Skin epidermis (tissue), 12 donors: Measurements from ENCODE around the gene GSN.

Experiments used
- H3K27ac ChIP-seq, 21 experiments: fragments of 200-600 bp; sonication (generic) in 11 of 21; one replicate each; pipeline ENCODE4 v1.5.0; 2020; ENCODE audit warnings: mild to moderate bottlenecking in 3 of 21, inconsistent platforms in 2 of 21, moderate library complexity in 2 of 21
- H3K4me3 ChIP-seq, 7 experiments: fragments of 200-600 bp; sonication (generic) in 2 of 7; one replicate each; pipeline ENCODE4 v1.5.0; 2020; ENCODE audit warnings: inconsistent platforms in 2 of 7, mild to moderate bottlenecking in 2 of 7, moderate library complexity in 1 of 7

Gene GSN

DNA sequence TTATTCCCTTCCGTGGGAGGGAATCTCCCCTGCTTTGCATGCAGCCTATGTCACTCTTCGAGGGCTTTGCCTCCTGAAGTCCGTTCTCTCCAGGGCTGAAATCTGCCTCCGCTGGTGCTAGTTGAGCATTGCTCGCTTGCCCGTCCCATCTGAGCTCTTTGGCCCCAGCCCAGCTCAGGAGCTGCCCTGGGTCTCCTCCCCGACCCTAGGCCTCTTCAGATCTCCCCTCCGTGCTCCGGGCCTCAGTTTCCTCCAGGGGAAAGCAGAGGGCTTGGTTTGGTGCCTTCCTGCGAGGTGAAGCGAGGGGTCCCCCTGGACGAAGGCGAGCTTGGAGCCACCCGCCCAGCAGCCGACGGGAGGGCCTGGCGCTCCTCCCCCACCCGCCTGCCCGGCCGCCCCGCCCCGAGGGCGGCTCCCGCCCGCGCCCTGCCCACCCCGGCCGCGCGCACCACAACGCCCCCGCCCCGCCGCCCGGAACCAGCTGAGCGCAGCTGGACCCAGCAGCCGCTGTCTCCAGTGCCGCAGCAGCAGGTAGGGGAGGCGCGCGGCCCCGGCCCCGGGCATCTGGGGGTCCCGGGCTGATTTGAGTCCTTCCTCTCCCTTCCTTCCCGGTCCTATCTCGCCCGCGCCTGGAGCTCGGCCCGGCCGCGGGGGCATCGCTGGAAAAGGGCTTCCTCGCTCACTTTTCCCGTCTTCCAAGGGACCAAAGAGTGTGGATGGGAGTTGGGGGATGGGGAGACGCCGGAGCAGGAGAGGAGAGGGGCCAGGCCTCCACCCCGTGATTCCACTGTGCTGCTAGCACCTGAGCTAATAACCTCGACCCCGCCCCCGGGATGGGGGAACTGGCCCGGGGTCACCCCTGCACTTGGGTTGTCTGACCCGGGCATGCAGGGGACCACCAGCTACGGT, at the start of gene GSN:
Gene GSN, plus strand, starts transcription at position 474 of the 909 bp plus-strand sequence. CDS start 33,810 bp downstream, outside the sequence.
- peak within 1 kb of the TSS; percentile 57 to 94 (median 84) for H3K4me3 ChIP-seq
- H3K27ac ChIP-seq, result peak within 1 kb of the TSS; percentile 36 to 93 (median 87)

DNA sequence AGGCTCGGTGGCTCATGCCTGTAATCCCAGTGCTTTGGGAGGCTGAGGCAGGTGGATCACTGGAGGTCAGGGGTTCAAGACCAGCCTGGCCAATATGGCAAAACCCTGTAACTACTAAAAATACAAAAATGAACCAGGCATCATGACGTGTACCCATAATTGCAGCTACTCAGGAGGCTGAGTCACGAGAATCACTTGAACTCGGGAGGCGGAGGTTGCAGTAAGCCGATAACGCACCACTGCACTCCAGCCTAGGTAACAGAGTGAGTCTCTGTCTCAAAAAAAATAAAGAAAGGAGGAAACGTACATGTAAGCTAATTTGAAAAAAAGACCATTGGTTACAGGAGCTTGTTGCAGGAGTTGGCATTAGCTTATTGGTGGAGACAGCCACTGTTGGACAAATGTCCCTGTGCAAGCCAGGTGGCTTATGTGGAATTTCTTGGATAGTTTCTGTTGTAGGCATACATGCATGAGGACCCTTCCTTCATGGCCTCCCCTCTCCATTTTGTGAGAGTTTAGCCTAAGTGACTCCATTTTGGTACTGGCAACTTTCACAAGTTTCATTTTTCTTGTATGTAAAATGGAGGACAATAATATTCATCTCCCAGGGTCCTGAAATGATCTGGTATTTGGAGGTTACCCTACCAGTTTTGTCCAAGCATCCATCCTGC, 49.5 kb upstream of the GSN start:
- Histone ChIP-seq H3K4me3 (no peak overlapping the region), H3K27ac (no peak overlapping the region)

DNA sequence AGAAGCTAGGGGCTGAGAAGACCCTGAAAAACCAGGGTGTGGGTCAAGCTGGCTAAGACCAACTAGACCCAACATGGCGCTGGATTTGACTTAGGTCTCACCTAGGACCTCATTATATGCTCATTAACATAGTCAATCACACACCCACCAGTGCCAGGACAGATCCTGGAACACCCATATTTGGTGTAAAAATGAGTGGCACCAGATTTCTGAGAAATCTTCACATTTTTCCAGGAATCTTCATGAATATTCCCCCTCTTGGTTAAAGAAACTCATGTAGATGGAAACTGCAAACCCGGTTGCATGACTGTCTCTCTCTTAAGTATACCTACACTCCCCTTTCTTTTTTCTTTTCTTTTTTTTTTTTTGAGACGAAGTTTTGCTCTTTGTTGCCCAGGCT, 48.4 kb upstream of the GSN start:
- H3K4me3 ChIP-seq, result no peak overlapping the region
- peak overlapping the region in 1 of 21 experiments; percentile 67 for H3K27ac ChIP-seq

DNA sequence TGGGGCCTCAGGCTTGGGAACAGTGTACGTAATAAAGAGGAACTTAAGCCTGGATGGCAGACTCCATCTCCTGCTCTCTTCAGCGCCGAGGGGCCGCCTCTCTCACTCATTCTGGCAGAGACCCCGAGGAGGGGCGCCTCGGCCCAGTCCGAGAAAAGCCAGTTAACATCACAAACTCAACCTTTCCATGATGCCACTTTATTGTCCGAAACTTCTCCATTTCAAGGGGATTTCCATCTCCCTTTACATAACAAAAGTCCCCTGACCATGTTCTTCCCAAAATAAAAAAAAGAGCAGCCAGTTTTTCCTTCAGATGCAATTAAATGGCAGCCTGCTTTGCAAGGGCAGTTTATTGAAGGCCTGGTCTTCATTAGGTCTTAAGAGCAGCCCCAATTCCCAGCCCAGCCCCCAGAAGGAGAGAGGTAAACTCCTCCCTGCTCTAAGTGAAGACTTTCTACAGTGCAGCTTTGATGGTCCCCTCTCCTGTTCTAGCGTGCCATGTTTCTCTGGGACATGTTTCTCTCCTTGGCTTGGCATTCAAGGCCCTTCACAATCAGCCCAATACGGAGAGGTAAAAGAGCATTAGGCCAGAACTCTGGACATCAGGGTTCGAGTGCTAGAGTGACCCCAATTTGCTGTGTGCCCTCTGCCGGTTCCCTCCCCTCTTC, 46.8 kb upstream of the GSN start:
- peak overlapping the region in 9 of 21 experiments; percentile 9 to 67 (median 33) for H3K27ac ChIP-seq

DNA sequence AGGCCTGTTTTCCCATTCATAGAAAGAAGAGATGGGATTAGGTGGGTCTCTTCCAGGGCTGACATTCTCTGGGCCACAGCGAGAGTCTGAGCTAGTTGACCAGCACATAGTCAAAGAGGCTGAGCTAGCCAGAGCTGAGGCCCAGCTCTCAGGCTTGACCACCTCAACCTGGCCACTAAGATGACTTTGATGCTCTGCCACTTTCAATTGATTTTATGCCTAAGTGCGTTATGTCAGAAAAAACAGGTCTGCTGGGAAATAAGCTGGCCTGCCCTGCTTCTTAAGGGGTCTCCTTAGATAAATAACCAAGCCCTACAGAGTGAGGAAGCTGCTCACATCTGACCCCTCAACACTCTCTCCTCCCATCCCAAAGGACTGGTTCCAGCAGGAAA, 46.3 kb upstream of the GSN start:
- H3K27ac ChIP-seq, result peak overlapping the region in 8 of 21 experiments; percentile 9 to 67 (median 35)
- H3K4me3 ChIP-seq, result no peak overlapping the region

More for the DNA sequence above, 46.8 kb upstream of the GSN start:
- H3K4me3 ChIP-seq, result no peak overlapping the region

DNA sequence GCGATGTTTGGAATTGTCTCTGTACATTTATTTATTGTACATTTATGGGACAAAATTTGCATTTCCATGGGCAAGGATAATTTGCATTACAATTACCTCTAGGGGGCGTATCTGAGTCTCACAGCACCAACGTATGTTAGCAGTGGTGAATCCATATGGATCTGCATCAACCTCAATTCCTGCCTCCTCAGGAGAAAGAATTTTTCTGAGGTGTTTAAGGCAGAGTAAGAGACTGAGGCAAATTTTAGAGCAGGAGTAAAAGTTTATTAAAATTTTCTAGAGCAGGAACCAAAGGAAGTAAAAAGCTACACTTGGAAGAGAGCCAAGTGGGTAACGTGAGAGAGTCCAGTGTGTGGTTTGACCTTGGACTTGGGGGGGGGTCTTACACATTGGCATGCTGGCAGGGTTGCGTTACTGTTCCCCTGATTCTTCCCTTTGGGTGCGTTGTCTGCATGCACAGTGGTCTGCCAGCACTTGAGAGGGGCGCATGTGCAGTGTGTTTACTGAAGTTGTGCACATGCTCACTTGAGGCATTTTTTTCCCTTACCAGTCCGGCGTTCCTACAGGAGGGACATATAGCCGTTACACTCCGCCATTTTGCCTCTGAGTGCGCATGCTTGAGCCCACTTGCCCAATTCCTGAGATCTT, 45.3 kb upstream of the GSN start:
- Histone ChIP-seq H3K4me3 (no peak overlapping the region), H3K27ac (no peak overlapping the region)

DNA sequence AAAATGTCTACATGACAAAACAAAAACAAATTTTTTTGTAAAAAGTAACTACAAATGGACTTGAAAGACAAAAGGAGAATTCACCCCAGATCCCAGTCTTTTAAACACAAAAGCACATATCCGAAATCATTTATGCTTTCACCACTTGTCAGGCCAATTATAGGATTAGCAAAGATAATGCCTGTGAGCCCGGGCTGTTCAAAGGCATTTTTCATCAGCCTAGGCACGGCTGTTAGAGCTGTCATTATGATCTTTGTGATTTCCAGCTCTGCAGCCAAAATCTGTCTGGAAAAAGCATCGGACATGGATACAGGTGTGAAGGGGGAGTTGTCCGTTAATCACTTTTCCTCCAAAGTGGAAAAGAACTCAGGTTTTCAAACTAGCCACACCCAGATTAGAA, 42.7 kb upstream of the GSN start:
- Histone ChIP-seq H3K27ac (no peak overlapping the region), H3K4me3 (no peak overlapping the region)

DNA sequence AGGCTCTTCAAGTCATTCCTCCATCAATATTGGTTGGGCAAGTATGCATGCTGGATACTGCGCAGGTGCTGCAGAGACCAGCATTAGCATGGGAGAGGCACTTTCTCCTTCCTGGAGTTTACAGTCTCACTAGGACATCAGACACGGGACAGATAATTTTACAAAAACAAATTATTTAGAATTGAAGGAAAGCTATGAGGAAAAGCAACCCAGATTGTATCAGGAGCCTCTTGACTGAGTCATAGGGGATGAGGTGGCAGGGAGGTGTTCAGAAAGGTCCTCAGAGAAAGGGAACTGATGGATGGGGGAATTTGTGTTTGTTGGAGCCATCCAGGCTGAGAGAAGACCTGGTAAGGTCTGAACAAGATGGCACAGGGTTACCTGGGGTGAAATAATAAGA, 41.8 kb upstream of the GSN start:
- no peak overlapping the region for H3K27ac ChIP-seq
- no peak overlapping the region for H3K4me3 ChIP-seq

DNA sequence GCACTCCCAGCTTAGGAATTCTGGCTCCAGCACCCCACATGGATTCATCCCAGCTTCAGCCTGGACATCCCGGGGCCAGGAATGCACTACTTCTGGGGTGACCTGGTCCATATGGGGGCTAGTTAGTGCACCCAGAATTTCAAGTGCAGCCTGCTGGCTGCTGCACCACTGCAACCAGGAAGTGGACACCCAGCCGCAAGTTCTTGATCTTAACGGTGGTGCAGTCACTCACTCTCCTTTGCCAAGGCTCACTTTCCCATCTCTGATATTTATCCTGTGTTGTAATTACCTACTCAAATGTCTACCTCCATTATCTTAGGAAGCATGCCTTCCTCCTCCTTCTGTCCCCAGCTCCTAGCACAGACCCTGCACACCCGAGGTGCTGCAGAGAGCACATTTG, 40.1 kb upstream of the GSN start:
- no peak overlapping the region for H3K4me3 ChIP-seq

DNA sequence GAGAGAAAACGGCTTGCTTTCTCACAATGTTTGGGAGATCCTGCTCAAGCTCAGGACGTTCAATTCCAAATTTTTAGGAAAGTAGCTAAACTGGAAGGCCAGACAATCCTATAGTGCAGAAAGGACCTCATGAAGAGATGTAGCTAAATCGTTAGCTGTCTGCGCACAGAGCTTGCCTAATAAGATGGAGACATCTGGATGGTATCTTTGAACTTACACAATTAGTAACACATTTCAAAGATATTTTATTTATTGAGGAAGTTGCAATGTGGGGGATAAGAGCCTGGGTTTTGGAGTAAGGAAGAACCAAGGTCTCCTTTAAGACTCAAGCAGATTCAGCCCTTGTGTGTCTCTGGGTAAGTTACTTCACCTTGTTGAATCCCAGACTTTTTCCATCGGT, 37.7 kb upstream of the GSN start:
- no peak overlapping the region for H3K27ac ChIP-seq
- H3K4me3 ChIP-seq, result no peak overlapping the region

More for the DNA sequence above, 40.1 kb upstream of the GSN start:
- H3K27ac ChIP-seq, result no peak overlapping the region

DNA sequence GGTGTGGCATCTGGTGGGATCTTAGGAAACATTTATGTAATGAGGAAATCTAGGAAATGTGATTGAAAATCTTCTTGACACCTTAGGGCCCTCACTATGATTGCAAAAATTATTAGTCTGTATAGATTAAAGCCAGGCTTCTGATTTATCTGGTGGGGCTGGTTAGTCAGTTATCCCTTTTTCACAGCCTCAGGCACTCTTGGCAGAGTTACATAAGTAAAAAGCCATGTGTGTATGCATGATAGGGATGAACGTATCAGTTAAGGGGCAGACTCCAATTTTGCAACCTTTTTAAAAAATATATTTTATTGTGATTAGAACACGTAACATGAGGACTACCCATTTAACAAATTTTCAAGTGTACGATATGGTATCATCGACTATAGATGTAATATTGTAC, 35.7 kb upstream of the GSN start:
- H3K4me3 ChIP-seq, result no peak overlapping the region
- H3K27ac ChIP-seq, result no peak overlapping the region

DNA sequence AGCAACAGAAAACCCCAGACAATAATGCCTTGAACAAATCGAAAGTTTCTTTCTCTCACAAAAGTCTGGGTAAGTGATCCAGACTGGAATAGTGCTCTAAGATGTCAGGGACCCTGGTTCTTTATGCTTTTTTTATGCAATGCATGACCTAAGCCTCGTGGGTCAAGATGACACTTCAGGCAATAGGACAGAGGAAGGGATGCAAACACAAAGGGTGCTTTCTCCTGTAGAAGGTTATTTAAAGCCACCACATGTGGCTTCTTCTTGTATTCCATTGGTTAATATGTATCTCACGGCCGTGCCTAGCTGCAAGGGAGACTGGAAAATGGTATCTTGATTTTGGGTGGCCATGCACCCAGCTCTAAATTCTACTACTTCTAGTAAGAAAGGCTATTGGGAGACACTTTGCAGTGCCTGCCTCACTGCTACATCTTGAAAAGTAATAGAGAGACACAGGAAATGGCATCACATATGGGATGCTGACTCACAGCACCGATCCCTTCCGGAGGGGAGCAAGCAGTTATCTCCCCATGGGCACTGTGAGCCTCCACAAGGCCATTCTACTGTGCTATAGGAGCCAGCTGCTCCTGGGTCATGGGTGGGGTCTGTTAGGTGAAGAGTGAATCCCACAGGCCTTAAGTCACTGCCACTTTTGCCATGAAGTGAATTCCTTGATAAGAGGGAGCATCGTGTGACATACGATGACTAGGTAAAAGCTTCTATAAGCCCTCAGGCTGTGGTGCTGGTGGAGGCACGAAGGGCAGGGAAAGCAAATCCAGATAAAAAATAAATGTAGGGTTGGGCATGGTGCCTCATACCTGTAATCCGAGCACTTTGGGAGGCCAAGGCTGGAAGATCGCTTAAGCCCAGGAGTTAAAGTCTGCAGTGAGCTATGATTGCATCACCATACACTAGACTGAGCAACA, 33.8 kb upstream of the GSN start:
- H3K27ac ChIP-seq, result no peak overlapping the region
- H3K4me3 ChIP-seq, result no peak overlapping the region

DNA sequence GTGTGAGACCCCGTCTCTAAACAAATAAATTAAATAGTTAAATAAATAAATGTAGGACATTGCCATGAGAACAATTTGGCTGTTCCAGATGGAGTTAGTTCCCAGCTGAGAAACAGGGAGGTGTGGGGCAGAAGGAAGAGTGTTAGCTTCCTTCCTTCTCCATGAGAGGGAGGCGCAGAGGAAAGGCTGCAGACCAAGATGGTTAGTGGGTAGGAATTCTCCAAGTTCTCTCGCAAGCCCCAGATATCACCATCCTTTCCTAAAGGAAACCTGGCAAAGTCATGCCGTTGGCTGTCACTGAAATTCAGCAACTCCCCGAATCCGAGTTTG, 33.2 kb upstream of the GSN start:
- Histone ChIP-seq H3K4me3 (no peak overlapping the region), H3K27ac (no peak overlapping the region)

DNA sequence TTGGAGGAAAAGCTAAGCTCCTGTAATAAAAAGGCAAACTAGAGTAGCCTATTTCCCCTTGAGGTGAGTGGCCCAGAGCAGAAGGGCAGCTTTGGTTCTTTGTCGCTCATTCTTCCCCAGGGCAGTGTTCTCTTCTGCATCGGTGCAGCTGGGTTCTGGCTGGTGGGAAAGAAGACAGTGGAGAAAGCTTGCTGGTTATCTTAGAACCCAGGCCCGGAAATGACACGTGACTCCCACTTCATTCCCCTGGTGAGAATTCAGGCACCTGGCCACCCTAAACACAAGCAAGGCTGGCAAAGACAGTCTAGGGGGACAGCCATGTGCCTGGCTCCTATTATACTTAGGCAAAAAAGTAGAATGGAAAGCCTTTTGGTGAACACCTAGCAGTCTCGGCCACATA, 32.5 kb upstream of the GSN start:
- Histone ChIP-seq H3K4me3 (no peak overlapping the region), H3K27ac (no peak overlapping the region)

DNA sequence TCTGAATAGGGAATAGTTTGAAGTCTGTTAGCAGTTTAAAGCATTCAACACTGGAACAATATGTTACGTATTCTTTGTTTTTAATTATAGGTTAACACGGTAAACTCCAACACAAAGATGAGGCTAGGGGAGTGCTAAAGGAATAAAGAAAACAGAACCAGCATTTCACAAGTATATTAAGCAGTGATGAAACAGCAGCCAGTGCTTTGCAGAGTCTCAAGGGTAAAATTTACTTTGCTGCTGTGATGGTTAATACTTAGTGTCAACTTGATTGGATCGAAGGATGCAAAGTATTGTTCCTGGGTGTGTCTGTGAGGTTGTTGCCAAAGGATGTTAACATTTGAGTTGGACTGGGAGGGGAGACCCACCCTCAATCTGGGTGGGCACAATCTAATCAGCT, 30.0 kb upstream of the GSN start:
- no peak overlapping the region for H3K4me3 ChIP-seq
- H3K27ac ChIP-seq, result no peak overlapping the region

DNA sequence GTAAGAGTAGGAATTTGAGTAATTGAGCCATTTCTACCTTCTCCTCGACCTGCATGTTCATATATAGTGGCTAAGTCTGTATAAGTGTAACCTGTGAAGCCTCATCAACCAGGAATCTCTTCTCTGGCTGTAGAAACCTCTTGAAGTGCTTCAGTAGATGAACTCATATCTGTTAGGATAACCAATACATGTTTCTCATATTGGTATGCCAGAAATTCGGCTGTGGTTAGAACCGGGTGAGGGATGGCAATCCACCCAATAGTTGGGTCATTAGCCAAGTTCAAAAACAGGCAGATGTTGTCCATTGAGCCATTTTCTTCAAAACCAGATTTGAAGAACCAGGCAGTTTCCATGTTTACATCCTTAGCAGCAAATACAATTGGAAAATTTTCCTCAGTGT, 28.9 kb upstream of the GSN start:
- Histone ChIP-seq H3K27ac (peak overlapping the region in 1 of 21 experiments; percentile 52), H3K4me3 (no peak overlapping the region)

DNA sequence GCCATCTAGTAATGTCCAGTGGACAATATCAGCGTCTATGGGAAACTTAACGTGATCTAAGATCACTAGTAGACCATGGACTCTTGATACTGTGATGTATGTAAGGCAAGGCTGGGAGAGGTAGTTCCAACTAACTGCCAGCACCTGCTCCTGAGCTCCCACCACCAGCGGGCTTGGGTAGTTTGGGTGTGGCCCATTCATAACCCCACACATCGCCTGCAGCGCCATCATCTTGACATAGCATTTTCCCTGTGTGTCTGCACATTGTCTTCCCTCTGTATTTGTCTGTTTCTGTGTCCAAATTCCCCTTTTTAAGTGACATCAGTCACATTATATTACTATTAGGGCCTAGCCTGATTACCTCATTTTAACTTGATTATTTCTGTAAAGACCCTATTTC, 28.1 kb upstream of the GSN start:
- Histone ChIP-seq H3K27ac (peak overlapping the region in 8 of 21 experiments; percentile 21 to 64 (median 44)), H3K4me3 (no peak overlapping the region)

DNA sequence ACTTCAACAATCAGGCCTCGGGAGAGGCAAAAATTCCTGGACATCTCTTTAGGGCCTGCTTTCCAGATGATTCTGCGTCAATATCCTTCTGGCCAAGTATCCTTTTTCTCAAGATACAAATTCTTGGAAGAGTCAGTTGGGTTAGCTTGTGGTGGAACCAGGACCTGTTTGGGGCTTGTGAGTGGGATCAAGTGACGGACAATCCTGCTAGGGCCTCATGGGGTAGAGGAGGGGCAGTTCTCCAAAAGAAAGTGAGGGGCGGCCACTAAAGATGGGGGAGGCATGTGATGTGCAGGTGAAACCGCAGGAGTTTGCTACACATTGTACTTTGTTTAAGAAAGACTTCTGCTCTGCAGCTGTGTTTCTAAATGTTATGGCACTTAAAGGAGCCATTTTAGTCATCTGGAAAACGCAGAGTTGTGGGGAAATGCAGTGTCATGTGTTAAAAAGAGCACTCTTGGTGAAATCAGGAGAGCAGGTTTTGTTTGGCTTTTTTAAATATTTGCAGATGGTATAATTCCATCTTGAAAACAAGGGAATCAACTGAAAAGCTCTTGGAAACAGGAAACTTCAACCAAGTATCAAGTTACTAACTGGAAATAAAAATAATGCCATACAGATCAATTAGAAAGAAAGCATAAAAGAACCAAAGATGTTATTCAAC, 27.4 kb upstream of the GSN start:
- H3K4me3 ChIP-seq, result no peak overlapping the region
- H3K27ac ChIP-seq, result peak overlapping the region in 13 of 21 experiments; percentile 16 to 64 (median 33)
